Vagina (tissue), 2 donors: ENCODE measurements around the gene ZSCAN12. TPM values are rescaled to one million over a fixed set of nuclear protein-coding genes. Genes with fewer than 3 reads are reported as not detected.
"Not testable (repeated sequence)": the region's sequence is repeated elsewhere in the genome, so short reads cannot be mapped to it uniquely, and the experiment has no call there.

Experiments
- DNase-seq, 2 donors: peaks; one replicate each; pipeline ENCODE4 v3.0.0-alpha.2; 2017; ENCODE audit errors: extremely low spot score in 2 of 2
- H3K27ac ChIP-seq: fragments of 200-600 bp; sonication (generic); one replicate; pipeline ENCODE4 v1.5.1; 2019
- H3K27me3 ChIP-seq: fragments of 200-600 bp; sonication (generic); one replicate; pipeline ENCODE4 v1.5.1; 2019
- H3K36me3 ChIP-seq, 2 donors: fragments of 200-600 bp; sonication (generic); one replicate each; pipeline ENCODE4 v1.5.1; 2017 to 2019
- H3K4me1 ChIP-seq: fragments of 200-600 bp; sonication (generic); one replicate; pipeline ENCODE4 v1.5.1; 2019
- H3K4me3 ChIP-seq, 2 donors: fragments of 200-600 bp; sonication (generic); 1 replicate in 1 of 2; 2 replicates in 1 of 2; pipeline ENCODE4 v1.5.1; 2016 to 2019
- H3K9me3 ChIP-seq: fragments of 200-600 bp; sonication (generic); one replicate; pipeline ENCODE4 v1.5.1; 2019
- CTCF ChIP-seq, 3 experiments: fragments of 450-650 bp in 2 of 3; fragments of 200-600 bp in 1 of 3; sonication (generic) in 1 of 3; IDR thresholded peaks; one replicate each; pipeline ENCODE4 v1.5.1; 2017 to 2019; ENCODE audit warnings: antibody characterized with exemption in 3 of 3, mild to moderate bottlenecking in 2 of 3, moderate library complexity in 2 of 3
- POLR2A ChIP-seq, 2 donors: fragments of 450-650 bp; IDR thresholded peaks; one replicate each; pipeline ENCODE4 v1.6.1; 2017; ENCODE audit warnings: antibody characterized with exemption in 2 of 2, mild to moderate bottlenecking in 2 of 2, moderate library complexity in 2 of 2
- POLR2AphosphoS5 ChIP-seq, 2 donors: sonication (generic); formaldehyde crosslinking; IDR thresholded peaks; one replicate each; pipeline ENCODE4 v1.9.0; 2017; ENCODE audit warnings: antibody characterized with exemption in 2 of 2, mild to moderate bottlenecking in 2 of 2, low read depth in 1 of 2; ENCODE audit not compliant: insufficient read depth in 1 of 2
- intact Hi-C: fragments of 100-400 bp; cut with DNase I; formaldehyde crosslinking; loops from one replicate; pipeline ENCODE4 v1.15.1; 2023
- total RNA-seq: library from RNA; depleted of rRNA; stranded (reverse); fragments of >200 nt; gene quantifications from one replicate; pipeline ENCODE4 v1.2.3, GENCODE V29; 2016

Gene ZSCAN12
- total RNA-seq, 1 donor from 2014 or later, result 5.9 TPM

- H3K4me1 ChIP-seq, result no peaks in the 10 kb centered on the region
- H3K4me3 ChIP-seq, result no peak overlapping the region
- H3K36me3 ChIP-seq, result peaks cover 0 to 6% of the 10 kb centered on the region in 2 donors
- no peaks in the 10 kb centered on the region for H3K9me3 ChIP-seq
- no peak for TF ChIP-seq POLR2AphosphoS5 (IDR thresholded peaks at IDR 0.05; ENCODE audit: insufficient read depth in 1 of 2, low read depth in 1 of 2)
- no peak for TF ChIP-seq POLR2A (IDR thresholded peaks at IDR 0.05)
- TF ChIP-seq CTCF (IDR thresholded peaks at IDR 0.05), result no peak
- no peak for DNase-seq
- intact Hi-C loops, result no loop called here
- no peaks in the 10 kb centered on the region for H3K27me3 ChIP-seq
- no peak overlapping the region for H3K27ac ChIP-seq
These were observed 27.7 kb downstream of the ZSCAN12 start for GRCh38 chr6:28371706-28372451.

- intact Hi-C loops, result no loop called here
- H3K9me3 ChIP-seq, result no peaks in the 10 kb centered on the region
- no peaks in the 10 kb centered on the region for H3K4me1 ChIP-seq
- no peaks in the 10 kb centered on the region for H3K27me3 ChIP-seq
- DNase-seq, result no peak
- H3K4me3 ChIP-seq, result no peak overlapping the region
- H3K27ac ChIP-seq, result no peak overlapping the region
- no peak for TF ChIP-seq POLR2AphosphoS5 (IDR thresholded peaks at IDR 0.05; ENCODE audit: insufficient read depth in 1 of 2, low read depth in 1 of 2)
- no peak for TF ChIP-seq CTCF (IDR thresholded peaks at IDR 0.05)
- TF ChIP-seq POLR2A (IDR thresholded peaks at IDR 0.05), result no peak
- H3K36me3 ChIP-seq, result peaks cover 0 to 10% of the 10 kb centered on the region in 2 donors
These were observed 28.3 kb downstream of the ZSCAN12 start for GRCh38 chr6:28371280-28371679.

- no peak for TF ChIP-seq CTCF (IDR thresholded peaks at IDR 0.05)
- TF ChIP-seq POLR2A (IDR thresholded peaks at IDR 0.05), result no peak
- TF ChIP-seq POLR2AphosphoS5 (IDR thresholded peaks at IDR 0.05; ENCODE audit: insufficient read depth in 1 of 2, low read depth in 1 of 2), result no peak
- no peaks in the 10 kb centered on the region for H3K27me3 ChIP-seq
- H3K9me3 ChIP-seq, result no peaks in the 10 kb centered on the region
- intact Hi-C loops, result no loop called here
- H3K4me1 ChIP-seq, result no peaks in the 10 kb centered on the region
- no peak for DNase-seq
- peaks cover 0 to 18% of the 10 kb centered on the region in 2 donors for H3K36me3 ChIP-seq
- H3K27ac ChIP-seq, result no peak overlapping the region
- H3K4me3 ChIP-seq, result no peak overlapping the region
These were observed 29.1 kb downstream of the ZSCAN12 start for GRCh38 chr6:28370440-28370839.

- Histone ChIP-seq H3K36me3 (peaks cover 0 to 27% of the 10 kb centered on the region in 2 donors), H3K4me3 (no peak overlapping the region), H3K9me3 (no peaks in the 10 kb centered on the region), H3K4me1 (no peaks in the 10 kb centered on the region), H3K27ac (no peak overlapping the region), H3K27me3 (no peaks in the 10 kb centered on the region)
- intact Hi-C loops, result no loop called here
- no peak for DNase-seq
- TF ChIP-seq POLR2AphosphoS5 (IDR thresholded peaks at IDR 0.05; ENCODE audit: insufficient read depth in 1 of 2, low read depth in 1 of 2) (no peak), POLR2A (IDR thresholded peaks at IDR 0.05) (no peak), CTCF (IDR thresholded peaks at IDR 0.05) (no peak)
These were observed 30.1 kb downstream of the ZSCAN12 start for GRCh38 chr6:28369463-28369862.

GRCh38 chr6:28368522-28368921 lies 31.0 kb downstream of the ZSCAN12 start:
- intact Hi-C loops, result no loop called here
- DNase-seq, result no peak
- H3K27me3 ChIP-seq, result no peaks in the 10 kb centered on the region
- H3K27ac ChIP-seq, result no peak overlapping the region
- H3K4me1 ChIP-seq, result no peaks in the 10 kb centered on the region
- TF ChIP-seq POLR2AphosphoS5 (IDR thresholded peaks at IDR 0.05; ENCODE audit: insufficient read depth in 1 of 2, low read depth in 1 of 2) (no peak), CTCF (IDR thresholded peaks at IDR 0.05) (no peak), POLR2A (IDR thresholded peaks at IDR 0.05) (no peak)
- H3K9me3 ChIP-seq, result no peaks in the 10 kb centered on the region
- H3K36me3 ChIP-seq, result peaks cover 0 to 35% of the 10 kb centered on the region in 2 donors
- no peak overlapping the region for H3K4me3 ChIP-seq

GRCh38 chr6:28365590-28365989 lies 34.0 kb downstream of the ZSCAN12 start:
- H3K4me1 ChIP-seq, H3K9me3 ChIP-seq, DNase-seq, intact Hi-C loops, H3K27me3 ChIP-seq, H3K27ac ChIP-seq, H3K4me3 ChIP-seq: not testable (repeated sequence)
- peaks cover 0 to 42% of the 10 kb centered on the region in 2 donors for H3K36me3 ChIP-seq
